VCaP (cell line): ENCODE measurements around the gene ZFPL1.

ENCODE experiments used
- H3K27ac ChIP-seq: fragments of 450-650 bp; 2 replicates; pipeline ENCODE4 v1.5.1; 2017
- CTCF ChIP-seq: fragments of 450-650 bp; conservative IDR thresholded peaks from 2 replicates; pipeline ENCODE4 v1.5.1; 2017; ENCODE audit warnings: mild to moderate bottlenecking, moderate library complexity

The ZFPL1 gene

GRCh38 chr11:65083834-65084597, at the start of gene ZFPL1, which contains the start of gene CDCA5:
ZFPL1 (plus strand) TSS chr11:65084222; CDS start chr11:65084699, 477 bp downstream.
CDCA5 (minus strand) TSS chr11:65084040; CDS start chr11:65083978, 62 bp downstream.
- TF ChIP-seq CTCF: no peak
- peak within 1 kb of the TSS; percentile 82 for H3K27ac ChIP-seq

GRCh38 chr11:65034423-65034822, 49.6 kb upstream of the ZFPL1 start:
- no peak overlapping the region for H3K27ac ChIP-seq
- TF ChIP-seq CTCF: no peak

- TF ChIP-seq CTCF: no peak
- peak overlapping the region; percentile 95 for H3K27ac ChIP-seq
These were observed 48.4 kb upstream of the ZFPL1 start for GRCh38 chr11:65035579-65035978.

- peak; percentile 45 for TF ChIP-seq CTCF
These were observed 47.1 kb upstream of the ZFPL1 start for GRCh38 chr11:65036931-65037330.

GRCh38 chr11:65040520-65040846, 43.5 kb upstream of the ZFPL1 start:
- peak overlapping the region; percentile 95 for H3K27ac ChIP-seq
- TF ChIP-seq CTCF: no peak

More at GRCh38 chr11:65036931-65037330, 47.1 kb upstream of the ZFPL1 start:
- H3K27ac ChIP-seq: peak overlapping the region; percentile 95

- peak within 1 kb of the TSS; percentile 95 for H3K27ac ChIP-seq
- no peak for TF ChIP-seq CTCF
These were observed 43.0 kb upstream of the ZFPL1 start, which contains the start of gene SAC3D1 for GRCh38 chr11:65040847-65041622. SAC3D1 (plus strand) TSS chr11:65041210; CDS start chr11:65041293, 83 bp downstream.

GRCh38 chr11:65042891-65043290, 41.1 kb upstream of the ZFPL1 start:
- peak overlapping the region; percentile 95 for H3K27ac ChIP-seq
- TF ChIP-seq CTCF: no peak
